CD4-positive, alpha-beta T cell treated with Interleukin-4 for 1 hour (primary cell): ENCODE measurements around the gene PI4KA.
"Not testable (repeated sequence)": the region's sequence is repeated elsewhere in the genome, so short reads cannot be mapped to it uniquely, and the experiment has no call there.

Source experiments
- DNase-seq, 2 donors: peaks; one replicate each; pipeline ENCODE4 v3.0.0-alpha.2; 2020 to 2022

The PI4KA gene

DNA sequence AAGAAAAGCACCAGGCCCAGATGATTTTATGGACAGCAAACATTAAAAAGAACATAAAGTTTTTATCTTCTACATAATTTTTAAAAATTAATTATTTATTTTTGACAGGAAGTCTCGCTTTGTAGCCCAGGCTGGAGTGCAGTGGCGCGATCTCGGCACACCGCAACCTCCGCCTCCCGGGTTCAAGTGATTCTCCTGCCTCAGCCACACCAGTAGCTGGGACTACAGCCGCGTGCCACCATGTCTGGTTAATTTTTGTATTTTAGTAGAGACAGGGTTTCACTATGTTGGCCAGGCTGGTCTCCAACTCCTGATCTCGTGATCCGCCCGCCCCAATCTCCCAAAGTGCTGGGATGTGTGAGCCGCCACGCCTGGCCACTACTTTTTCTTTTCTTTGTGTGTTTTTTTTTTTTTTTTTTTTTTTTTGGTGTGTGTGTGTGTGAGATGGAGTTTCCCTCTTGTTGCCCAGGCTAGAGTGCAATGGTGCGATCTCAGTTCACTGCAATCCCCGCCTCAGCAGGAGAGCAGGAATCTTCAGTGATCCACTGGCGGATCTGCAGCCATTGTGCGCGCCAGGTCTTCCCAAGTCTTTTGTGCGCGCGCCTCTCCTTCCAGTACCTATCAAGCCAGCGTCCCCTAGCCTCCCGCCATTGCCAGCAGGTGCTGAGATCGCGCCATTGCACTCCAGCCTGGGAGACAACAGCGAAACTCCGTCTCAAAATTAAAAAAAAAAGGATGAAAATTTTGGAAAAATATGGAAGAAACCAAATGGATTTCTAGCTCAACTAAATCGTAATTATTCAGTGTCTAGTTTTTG, 171.0 kb downstream of the PI4KA start:
- DNase-seq: not testable (repeated sequence)

DNA sequence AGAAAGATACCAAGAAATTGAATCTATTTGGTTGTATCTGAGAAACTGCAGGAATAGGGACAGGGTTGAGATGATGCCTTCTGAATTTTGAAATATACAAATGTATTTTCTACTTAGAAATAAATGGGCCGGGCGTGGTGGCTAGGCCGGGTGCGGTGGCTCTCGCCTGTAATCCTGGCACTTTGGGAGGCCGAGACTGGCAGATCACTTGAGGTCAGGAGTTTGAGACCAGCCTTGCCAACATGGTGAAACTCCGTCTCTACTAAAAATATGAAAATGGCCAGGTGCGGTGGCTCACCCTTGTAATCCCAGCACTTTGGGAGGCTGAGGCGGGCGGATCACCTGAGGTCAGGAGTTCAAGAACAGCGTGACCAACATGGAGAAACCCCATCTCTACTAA, 172.8 kb downstream of the PI4KA start:
- DNase-seq: not testable (repeated sequence)

DNA sequence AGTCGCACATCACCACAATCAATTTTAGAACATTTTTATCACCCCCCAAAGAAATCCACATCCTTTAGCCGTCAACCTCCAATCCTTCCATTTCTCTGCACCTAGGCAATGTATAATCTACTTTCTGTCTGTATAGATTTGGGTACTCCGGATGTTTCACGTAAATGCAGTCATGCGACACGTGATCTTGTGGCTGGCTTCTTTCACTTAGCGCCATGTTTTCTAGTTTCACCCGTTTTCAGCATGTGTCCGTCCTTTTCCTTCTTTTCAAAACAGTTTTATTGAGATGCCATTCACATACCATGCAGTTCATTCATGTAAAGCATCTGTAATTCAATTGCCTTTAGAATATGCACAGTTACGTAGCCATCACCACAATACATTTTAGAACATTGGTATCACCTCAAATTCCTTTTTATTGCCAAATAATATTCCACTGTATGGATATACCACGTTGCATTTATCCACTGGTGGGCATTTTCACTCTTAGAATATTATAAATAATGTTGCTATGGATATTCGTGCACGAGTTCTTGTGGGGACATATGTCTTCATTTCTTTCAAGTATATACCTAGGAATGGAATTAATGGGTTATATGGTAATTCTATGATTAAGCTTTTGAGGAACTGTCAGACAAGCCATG, 179.7 kb downstream of the PI4KA start:
- DNase-seq: not testable (repeated sequence)

DNA sequence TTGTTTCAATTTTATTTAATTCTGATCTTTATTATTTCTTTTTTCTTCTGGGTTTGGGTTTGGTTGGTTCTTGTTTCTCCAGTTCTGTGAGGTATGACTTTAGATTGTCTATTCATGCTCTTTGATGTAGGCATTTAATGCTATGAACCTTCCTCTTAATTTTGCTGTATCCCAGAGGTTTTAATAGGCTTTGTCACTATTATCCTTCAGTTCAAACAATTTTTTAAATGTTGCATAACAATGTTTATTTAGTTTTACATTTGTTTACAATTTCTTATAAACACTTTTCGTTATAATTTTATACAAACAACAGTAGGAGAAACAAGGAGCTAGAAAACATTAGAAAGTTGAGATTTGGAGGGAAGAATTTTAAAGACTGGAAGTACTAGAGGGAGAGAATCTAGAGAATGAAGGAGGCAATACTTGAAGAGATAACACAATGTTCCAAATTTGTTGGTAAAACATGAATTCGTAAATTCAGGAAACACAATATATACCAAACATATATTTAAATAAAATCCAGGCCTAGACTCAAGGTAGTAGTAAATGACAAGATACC, 180.8 kb downstream of the PI4KA start:
- no peak for DNase-seq

DNA sequence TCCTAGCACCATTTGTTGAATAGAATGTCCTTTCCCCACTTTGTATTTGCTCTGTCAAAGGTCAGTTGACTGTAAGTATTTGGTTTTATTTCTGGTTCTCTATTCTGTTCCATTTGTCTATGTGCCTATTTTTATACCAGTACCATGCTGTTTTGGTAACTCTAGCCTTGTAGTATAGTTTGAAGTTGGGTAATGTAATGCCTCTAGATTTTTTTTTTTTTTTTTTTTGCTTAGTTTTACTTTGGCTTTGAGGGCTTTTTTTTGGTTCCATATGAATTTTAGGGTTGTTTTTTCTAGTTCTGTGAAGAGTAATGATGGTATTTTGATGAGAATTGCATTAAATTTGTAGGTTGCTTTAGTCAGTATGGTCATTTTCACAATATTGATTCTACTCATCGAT, 183.0 kb downstream of the PI4KA start:
- DNase-seq: not testable (repeated sequence)

DNA sequence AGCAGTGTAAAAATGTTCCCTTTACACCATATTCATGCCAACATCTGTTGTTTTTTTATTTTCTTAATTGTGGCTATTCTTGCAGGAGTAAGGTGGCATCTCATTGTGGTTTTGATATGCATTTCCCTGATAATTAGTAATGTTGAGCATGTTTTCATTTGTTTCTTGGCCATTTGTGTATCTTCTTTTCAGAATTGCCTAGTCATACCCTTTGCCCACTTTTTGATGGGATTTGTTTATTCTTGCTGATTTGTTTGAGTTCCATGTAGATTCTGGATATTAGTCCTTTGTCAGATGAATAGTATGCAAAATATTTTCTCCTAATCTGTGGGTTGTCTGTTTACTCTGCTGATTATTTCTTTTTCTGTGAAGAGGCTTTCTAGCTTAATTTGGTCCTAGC, 183.6 kb downstream of the PI4KA start:
- no peak for DNase-seq

DNA sequence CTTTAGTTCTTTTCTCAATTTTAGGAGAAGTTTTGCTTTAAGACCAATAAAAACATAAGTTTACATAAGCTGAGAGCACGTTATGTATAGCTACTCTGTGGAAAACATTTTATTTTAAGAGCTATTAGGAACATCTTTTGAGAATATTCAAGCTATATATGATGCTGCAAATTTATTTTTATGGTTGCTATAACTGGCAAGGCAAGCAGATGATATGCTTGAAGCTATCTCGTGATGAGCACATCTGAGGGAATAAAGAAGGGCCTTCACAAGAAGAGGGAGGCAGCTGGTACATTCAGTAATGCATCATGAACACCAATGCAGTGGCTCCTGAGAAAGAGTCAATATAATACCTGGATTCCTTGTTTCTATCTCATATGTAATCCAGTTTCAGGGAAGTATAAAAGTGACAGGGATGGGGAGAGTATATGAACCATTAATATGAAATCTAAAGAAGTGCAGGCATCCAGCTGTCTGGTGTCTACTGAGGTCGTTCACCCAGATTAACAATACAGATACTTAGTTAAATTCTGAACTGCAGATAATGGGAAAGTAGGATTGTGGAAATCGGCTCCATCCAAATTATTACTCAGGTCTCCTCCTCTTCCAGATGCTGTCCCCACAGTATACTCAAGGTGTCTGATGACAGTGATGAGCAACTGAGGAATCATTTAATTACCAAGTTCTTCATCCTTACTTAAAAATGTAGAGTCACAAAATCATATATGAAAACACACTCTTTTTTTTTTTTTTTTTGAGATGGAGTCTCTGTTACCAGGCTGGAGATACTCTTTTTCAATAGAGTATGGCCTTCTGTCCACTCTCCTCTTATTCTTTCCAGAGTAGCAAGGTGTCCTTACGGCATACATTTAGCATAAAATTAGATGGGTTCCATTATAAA, 185.1 kb downstream of the PI4KA start:
- DNase-seq: no peak

DNA sequence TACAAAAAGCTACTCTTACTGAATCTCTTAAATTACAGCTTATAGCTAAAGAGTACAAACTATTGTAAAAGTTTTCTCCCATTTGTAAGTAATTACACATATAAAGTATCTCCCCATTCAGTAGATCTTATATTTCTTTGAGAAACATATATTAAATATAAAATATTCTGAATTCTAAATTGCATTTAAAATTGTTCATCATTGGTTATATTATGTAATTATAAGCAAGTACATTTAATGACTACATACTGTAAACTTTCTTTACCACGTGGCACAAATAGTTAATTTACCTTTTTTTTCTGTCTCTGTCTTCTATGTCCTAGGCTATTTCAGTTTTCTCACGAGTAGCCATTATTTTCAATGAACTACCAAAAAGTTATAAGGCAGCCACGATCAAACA, 185.9 kb downstream of the PI4KA start:
- no peak for DNase-seq

DNA sequence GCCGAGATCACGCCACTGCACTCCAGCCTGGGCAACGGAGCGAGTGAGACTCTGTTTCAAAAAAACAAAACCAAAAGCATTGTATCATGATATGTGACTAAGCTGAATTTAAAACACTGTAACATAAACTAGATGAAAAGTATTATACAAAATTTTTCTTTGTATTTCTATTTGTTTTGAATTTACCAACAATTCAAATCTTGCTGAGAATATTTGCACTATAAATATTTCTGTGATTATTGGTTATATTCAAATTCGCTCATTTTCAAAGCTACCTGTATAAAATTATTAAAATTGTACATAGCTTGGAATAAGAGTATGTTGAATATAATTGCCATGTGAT, 186.6 kb downstream of the PI4KA start:
- no peak for DNase-seq

DNA sequence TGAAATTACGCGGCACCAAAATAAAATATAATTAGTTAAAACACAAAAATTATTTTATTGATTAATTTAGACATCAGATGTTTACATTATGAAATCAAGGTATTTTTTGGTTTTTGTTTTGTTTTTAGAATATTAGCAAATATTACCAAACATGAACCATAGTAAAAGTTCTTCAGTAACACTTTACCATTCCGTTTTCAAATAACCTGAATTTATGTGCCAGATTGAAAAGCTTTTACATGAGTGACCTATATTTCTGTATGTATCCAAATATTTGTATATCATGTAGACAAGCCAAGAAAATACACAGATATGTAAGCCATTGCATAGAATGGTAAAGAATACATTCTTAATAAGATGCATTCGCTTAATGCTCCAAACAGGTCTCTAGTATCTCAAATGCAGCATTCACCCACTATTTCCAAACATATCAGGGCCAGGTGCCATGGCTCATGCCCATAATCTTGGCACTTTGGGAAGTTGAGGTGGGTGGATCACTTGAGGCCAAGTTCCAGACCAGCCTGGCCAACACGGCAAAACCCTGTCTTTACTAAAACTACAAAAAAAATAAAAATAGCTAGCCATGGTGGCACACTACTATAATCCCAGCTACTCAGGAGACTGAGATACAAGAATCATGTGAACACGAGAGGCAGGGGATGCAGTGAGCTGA, 187.1 kb downstream of the PI4KA start:
- no peak for DNase-seq

DNA sequence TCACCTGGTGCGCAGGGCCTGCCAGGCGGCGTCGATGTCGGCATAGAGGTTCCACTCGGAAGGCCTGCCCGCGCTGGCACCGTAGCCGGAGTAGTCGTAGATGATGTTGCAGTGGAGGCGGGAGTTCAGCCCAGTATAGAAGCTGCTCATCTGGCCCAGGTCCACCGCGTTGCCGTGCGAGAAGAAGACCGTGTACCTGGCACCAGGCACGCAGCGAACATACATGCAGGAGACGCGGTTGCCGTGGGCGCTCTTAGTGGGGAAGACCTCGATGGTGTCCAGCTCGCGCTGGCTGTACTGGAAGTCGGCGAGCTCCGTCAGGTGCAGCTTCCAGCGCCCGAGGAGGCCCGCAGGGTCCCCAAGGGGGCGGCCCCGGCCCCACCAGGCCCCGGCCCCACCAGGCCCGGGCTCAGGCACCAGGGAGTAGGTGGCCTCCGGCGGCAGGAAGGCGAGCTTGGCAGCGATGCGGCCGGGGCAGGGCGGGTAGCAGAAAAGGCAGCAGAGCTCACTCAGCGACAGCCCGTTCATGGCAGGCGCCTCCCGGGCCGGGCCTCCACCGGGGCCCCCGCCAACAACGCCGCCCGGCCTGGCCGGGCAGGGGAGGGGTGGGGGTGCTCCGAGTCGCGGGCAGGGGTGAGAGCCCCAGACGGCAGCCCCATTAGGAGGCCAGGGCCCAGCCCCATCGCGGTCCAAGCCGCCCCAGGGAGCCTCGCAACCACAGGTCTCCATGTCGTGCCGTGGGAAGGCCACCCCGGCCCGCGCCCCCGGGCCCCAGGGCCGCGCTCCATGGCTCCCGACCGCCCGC, 188.0 kb downstream of the PI4KA start:
- DNase-seq: not testable (repeated sequence)

DNA sequence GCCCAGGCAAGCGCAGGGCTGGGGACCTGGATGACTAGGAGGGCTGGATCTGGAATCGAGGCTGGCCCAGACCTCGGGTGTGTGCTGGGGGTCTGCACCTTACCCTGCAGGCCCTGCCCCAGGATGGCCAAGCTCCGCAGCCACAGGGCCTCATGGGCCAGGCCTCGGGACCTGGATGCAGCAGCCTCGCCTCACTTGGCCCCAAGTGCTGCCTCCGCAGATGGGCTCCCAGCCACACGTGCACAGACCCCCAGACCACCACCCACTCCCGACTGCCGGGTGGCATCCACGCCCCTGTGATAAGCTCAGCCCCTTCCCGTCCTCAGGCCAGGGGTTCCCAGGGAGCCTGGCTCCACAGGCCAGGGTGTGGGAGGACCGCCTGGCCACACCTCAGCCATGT, 188.7 kb downstream of the PI4KA start:
- not testable (repeated sequence) for DNase-seq

DNA sequence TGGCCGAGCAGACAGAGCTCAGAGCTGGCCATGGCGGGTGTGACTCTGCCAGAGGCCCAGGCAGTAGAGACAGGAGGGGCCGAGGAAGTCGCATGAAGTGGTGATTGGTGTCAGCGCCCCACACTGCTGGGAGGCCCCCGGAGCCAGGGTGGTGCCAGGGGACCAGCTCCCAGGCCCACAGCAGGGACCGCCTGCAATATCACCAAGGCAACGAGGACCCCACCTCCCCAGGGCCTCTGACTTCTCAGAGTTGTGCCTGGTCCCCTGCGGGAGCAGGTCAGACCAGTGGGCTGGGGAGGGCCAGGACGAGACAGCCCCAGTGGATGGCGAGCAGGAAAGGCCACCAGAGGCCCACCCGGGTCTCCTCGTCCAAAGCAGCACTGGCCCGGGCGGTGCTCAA, 189.1 kb downstream of the PI4KA start:
- not testable (repeated sequence) for DNase-seq

DNA sequence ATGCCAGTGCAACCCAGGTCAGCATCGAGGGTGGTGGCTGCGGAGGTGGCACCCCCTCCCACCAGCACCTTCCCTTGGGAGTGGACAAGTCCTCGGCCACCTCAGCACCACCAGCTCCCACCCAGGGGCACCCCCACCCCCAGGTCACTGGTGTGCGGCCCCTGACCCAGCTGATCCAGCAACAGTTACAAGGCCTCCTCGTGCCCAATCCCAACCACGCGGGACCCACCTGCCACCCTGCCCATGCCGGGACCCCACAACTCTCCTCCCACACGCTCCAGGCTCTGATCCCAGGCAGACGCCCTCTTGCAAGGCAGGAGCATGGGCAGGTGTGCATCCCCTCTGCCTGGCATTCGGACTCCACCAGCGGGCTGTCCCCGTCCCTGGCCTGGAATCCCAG, 189.8 kb downstream of the PI4KA start:
- DNase-seq: not testable (repeated sequence)

DNA sequence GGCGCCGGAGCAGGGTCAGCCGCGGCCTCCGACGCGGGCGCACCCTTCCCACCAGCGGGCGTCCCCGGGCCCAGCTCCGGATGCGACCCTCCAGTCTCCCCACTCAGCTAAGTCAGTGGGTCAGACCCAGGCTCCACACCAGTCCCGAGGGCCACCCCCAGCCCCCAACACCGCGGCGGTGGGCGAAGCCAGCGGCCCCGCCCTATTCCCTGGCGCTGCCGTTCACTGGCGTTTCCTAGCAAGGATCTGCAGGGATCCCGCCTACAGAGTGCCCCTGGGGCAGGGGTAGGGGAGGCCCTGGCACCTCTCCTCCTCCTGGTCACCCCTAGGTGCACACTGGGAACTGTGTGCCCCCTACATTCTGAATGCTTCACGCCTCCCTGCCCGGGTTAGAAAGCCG, 190.4 kb downstream of the PI4KA start:
- not testable (repeated sequence) for DNase-seq

DNA sequence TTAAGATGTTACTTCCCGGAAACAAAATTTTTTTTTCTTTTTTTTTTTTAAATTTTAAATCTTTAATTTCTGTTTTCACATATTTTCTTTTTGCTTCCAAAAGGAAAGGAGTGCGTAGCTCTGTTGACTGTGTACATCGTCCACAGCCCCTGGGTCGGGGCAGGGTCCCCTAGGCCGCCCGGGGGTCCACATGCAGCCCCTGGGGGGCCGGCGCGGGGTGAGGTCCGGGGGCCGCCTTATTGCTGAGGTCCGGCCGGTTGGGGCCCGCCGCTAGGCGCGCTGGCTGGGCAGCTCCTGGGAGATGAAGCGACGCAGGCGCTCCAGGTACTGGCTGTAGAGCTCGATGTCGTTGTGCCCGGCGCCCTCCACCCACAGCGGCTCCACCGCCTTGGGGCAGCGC, 191.1 kb downstream of the PI4KA start:
- not testable (repeated sequence) for DNase-seq

DNA sequence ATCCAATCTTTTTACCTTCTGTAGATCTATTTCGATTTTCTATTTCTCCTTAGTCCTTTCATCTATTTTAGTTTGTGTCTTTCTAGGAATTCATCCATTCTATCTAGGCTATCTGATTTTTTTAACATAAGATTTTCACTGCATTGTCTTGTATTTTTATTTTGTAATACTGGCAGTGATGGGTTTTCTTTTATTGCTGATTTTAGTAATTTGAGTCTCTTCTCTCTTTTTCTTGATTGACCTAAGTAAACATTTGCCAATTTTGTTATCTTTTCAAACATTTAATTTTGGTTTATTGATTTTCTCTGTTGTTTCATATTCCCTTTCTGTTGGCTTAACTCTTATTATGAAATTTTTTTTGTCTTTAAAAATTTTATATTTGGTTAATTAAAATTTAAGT, 192.1 kb downstream of the PI4KA start:
- DNase-seq: no peak

DNA sequence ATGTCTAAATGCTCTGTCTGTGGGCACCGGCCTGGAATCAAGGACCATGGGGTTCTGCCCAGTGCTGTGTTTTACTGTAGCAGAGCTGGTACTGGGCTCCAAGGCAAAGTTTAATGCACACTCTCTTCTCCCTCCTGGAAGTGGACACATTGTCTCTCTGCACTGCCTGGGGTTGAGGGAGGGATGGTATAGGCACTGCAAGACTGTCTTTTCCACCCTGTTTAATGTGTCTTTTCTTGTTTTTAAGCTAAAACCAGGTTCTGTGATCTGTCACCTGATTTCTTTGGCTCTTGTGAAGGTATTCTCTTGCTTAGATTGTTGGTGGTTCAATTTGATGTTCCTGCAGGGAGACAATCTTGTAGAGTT, 194.0 kb downstream of the PI4KA start:
- DNase-seq: no peak

DNA sequence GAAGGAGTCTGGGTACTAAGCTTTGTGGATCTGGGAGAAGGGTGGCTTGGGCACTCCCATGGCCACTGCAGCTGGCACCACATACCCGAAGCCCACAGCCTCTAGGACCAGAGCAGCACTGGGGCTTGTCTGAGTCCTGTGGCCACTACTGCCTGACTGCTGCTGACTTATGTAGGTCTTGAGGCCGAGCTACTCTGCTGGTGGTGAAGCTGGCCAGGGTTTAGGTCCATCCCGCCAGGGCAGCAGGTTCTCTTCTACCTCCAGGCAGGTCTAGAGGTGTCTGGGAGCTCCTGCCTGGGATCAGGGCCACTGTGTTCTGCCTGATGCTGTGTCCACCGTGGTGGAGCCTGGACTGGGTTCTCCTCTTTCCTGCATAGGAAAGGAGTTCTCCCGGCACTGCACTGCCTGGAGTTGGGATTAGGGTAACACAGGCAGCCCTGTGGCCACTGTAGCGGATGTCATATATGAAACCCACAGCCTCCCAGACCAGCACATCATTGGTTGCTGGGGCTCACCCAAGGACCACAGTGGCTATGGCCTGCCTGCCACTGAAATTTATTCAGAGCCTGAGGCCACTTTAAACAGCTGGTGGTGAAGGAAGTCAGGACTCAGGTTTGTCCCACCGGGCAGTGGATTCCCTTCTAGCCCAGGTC, 194.5 kb downstream of the PI4KA start:
- no peak for DNase-seq

DNA sequence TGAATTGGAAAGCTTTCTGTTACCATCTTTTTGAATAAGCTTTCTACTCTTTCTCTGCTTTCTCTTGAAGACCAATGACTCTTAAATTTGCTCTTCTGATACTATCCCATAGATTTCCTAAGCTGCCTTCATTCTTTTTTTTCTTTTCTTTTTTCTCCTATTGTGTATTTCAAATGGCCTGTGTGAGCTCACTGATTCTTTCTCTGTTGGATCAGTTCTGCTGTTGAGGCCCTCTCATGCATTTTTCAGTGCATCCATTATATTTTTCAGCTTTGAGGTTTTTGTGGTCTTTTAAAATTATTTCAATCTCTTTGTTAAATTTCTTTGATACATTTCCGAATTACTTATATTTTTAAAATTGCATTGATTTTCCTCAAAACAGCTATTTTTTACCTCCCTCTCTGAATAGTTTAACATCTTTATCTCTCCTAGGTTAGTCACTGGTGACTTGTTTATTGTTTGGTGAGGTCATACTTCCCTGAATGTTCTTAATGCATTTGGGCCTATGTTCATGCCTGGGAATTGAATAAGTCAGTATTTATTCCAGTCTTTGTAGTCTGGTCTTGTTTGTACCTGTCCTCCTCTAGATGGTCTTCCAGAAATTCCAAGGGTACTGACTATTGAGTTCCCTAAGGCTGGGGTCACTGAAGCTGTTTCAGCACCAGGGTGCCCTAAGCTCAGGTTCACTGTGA, 195.3 kb downstream of the PI4KA start:
- no peak for DNase-seq
